ENCODE measurements around the gene EXOSC9.

- TF ChIP-seq CTCF (conservative IDR thresholded peaks at IDR 0.05; ENCODE audit: low read length), result no peak
- TF ChIP-seq EZH2phosphoT487 (IDR thresholded peaks at IDR 0.05; ENCODE audit: borderline replicate concordance), result no peak
These were observed 27.2 kb upstream of the EXOSC9 start for GRCh38 chr4:121773883-121774282.
